HG03442 (cell line): Measurements from ENCODE around the gene TNIP2.
"Not testable (repeated sequence)": the region's sequence is repeated elsewhere in the genome, so short reads cannot be mapped to it uniquely, and the experiment has no call there.

ENCODE experiments used
- ATAC-seq: cut with Tn5 transposase; IDR thresholded peaks from one replicate; pipeline ENCODE4 v1.9.1; 2021; ENCODE audit warnings: mild to moderate bottlenecking, moderate library complexity; ENCODE audit not compliant: unreplicated experiment

Gene TNIP2

GRCh38 chr4:2745516-2745915 lies 10.6 kb downstream of the TNIP2 start:
- ATAC-seq = no peak

GRCh38 chr4:2744576-2745270 lies 11.4 kb downstream of the TNIP2 start:
- ATAC-seq = no peak

GRCh38 chr4:2743518-2744445 lies 12.4 kb downstream of the TNIP2 start:
- no peak for ATAC-seq

- no peak for ATAC-seq
These were observed 13.2 kb downstream of the TNIP2 start for GRCh38 chr4:2742823-2743517.

GRCh38 chr4:2742081-2742822 lies 13.9 kb downstream of the TNIP2 start:
- no peak for ATAC-seq

GRCh38 chr4:2741626-2742025 lies 14.5 kb downstream of the TNIP2 start:
- no peak for ATAC-seq

- not testable (repeated sequence) for ATAC-seq
These were observed 17.8 kb downstream of the TNIP2 start for GRCh38 chr4:2738296-2738695.

GRCh38 chr4:2735869-2736268 lies 20.3 kb downstream of the TNIP2 start:
- no peak for ATAC-seq

GRCh38 chr4:2734612-2735011 lies 21.5 kb downstream of the TNIP2 start:
- ATAC-seq = no peak

- no peak for ATAC-seq
These were observed 22.1 kb downstream of the TNIP2 start for GRCh38 chr4:2733844-2734574.

- no peak for ATAC-seq
These were observed 22.9 kb downstream of the TNIP2 start for GRCh38 chr4:2733001-2733843.

- no peak for ATAC-seq
These were observed 23.6 kb downstream of the TNIP2 start for GRCh38 chr4:2732526-2732925.

GRCh38 chr4:2731907-2732317 lies 24.2 kb downstream of the TNIP2 start:
- no peak for ATAC-seq

GRCh38 chr4:2729533-2729875 lies 26.6 kb downstream of the TNIP2 start:
- no peak for ATAC-seq

GRCh38 chr4:2728806-2729532 lies 27.2 kb downstream of the TNIP2 start:
- no peak for ATAC-seq

- no peak for ATAC-seq
These were observed 27.9 kb downstream of the TNIP2 start for GRCh38 chr4:2728221-2728620.

GRCh38 chr4:2726881-2727280 lies 29.3 kb downstream of the TNIP2 start:
- ATAC-seq = not testable (repeated sequence)

- no peak for ATAC-seq
These were observed 30.8 kb downstream of the TNIP2 start for GRCh38 chr4:2725380-2725779.

- no peak for ATAC-seq
These were observed 32.4 kb downstream of the TNIP2 start for GRCh38 chr4:2723751-2724150.
